Testis (tissue), 2 donors: ENCODE results near the gene ARVCF.

Experiments
- CTCF ChIP-seq, 3 experiments: fragments of 450-650 bp in 2 of 3; fragments of 200-600 bp in 1 of 3; sonication (generic) in 1 of 3; IDR thresholded peaks; one replicate each; pipeline ENCODE4 v1.5.1; 2016 to 2019; ENCODE audit warnings: antibody characterized with exemption in 3 of 3, mild to moderate bottlenecking in 2 of 3, moderate library complexity in 1 of 3
- POLR2A ChIP-seq: fragments of 450-650 bp; IDR thresholded peaks from one replicate; pipeline ENCODE4 v1.6.1; 2017; ENCODE audit warnings: antibody characterized with exemption, mild to moderate bottlenecking, moderate library complexity

DNA sequence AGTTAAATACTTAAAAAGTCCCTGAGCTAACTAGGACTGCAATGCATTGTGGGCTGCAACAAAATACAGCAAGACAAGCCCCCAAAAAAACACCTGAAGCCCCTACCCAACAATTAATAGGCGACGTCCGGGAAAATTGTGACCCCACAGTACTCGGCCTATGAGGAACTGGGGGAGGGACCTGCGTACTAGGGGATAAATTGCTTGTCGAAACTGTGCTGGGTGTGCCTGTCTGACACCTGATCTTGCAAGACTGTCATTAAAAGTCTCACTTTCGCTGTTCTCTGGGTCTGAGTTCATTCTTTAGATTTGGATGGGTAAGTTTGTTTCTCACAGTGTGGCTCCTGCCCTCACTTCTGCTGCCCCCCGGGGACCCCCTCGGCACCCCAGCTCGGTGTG, 19.5 kb upstream of the ARVCF start:
- TF ChIP-seq CTCF (IDR thresholded peaks at IDR 0.05) (no peak), POLR2A (no peak)
